AG20443 (cell line): ENCODE data around the gene TACC3.

Source experiments
- DNase-seq: peaks from one replicate; pipeline ENCODE4 v3.0.0; 2012; ENCODE audit warnings: low spot score, mixed read lengths

The TACC3 gene

GRCh38 chr4:1793940-1794808, 72.9 kb downstream of the TACC3 start:
- DNase-seq: peak; percentile 50
